Epithelial cell of esophagus (primary cell): ENCODE measurements around the gene SGTA.
A peak's percentile ranks its signal among the peaks of the same experiment; 100 is the strongest.

ENCODE experiments used
- DNase-seq: peaks from one replicate; pipeline ENCODE4 v3.0.0; 2010; ENCODE audit warnings: low read depth
- H3K4me3 ChIP-seq: 2 replicates; pipeline ENCODE4 v1.5.1; 2011; ENCODE audit warnings: mild to moderate bottlenecking, low read length, control low read depth
- CTCF ChIP-seq: IDR thresholded peaks from 2 replicates; pipeline ENCODE4 v1.5.1; 2011; ENCODE audit warnings: low read depth, mild to moderate bottlenecking, low read length, control low read depth, inconsistent platforms; ENCODE audit not compliant: insufficient read depth; ENCODE audit errors: missing control alignments

The SGTA gene

GRCh38 chr19:2782936-2783780 is at the start of gene SGTA:
Gene SGTA, minus strand, starts transcription at chr19:2783273. Its CDS starts 14,205 bp downstream, at chr19:2769068.
- peak; percentile 26 for TF ChIP-seq CTCF
- peak; percentile 99 for DNase-seq
- H3K4me3 ChIP-seq = peak within 1 kb of the TSS; percentile 90

GRCh38 chr19:2827840-2828489 is 44.9 kb upstream of the SGTA start:
- no peak overlapping the region for H3K4me3 ChIP-seq
- no peak for TF ChIP-seq CTCF
- DNase-seq = no peak

GRCh38 chr19:2827022-2827421 is 43.9 kb upstream of the SGTA start:
- TF ChIP-seq CTCF = no peak
- no peak overlapping the region for H3K4me3 ChIP-seq

GRCh38 chr19:2824129-2824528 is 41.1 kb upstream of the SGTA start:
- H3K4me3 ChIP-seq = no peak overlapping the region
- DNase-seq = no peak
- no peak for TF ChIP-seq CTCF

More at GRCh38 chr19:2827022-2827421, 43.9 kb upstream of the SGTA start:
- no peak for DNase-seq

GRCh38 chr19:2823646-2824045 is 40.6 kb upstream of the SGTA start:
- no peak overlapping the region for H3K4me3 ChIP-seq
- no peak for TF ChIP-seq CTCF
- DNase-seq = no peak

- DNase-seq = no peak
- no peak overlapping the region for H3K4me3 ChIP-seq
- no peak for TF ChIP-seq CTCF
Observed at GRCh38 chr19:2822846-2823245, 39.8 kb upstream of the SGTA start.

GRCh38 chr19:2820112-2820702 is 37.1 kb upstream of the SGTA start:
- H3K4me3 ChIP-seq = peak overlapping the region; percentile 82
- no peak for DNase-seq
- no peak for TF ChIP-seq CTCF
